ENCODE measurements around the gene TEDC1. TPM values are rescaled to one million over a fixed set of nuclear protein-coding genes. Genes with fewer than 3 reads are reported as not detected.

TEDC1 gene
- total RNA-seq, 1 donor from 2014 or later: 13.6 TPM

GRCh38 chr14:105529319-105529568 is 38.2 kb downstream of the TEDC1 start:
- peak overlapping the region; percentile 40 for H3K4me3 Mint-ChIP-seq
- H3K9me3 Mint-ChIP-seq: no peaks in the 10 kb centered on the region
- H3K36me3 Mint-ChIP-seq: no peaks in the 10 kb centered on the region
- peaks cover 3% of the 10 kb centered on the region for H3K4me1 Mint-ChIP-seq
- DNase-seq (ENCODE audit: low spot score in 2 of 2, unreplicated experiment in 2 of 2): no peak
- no peak overlapping the region for H3K27ac Mint-ChIP-seq
- peaks cover 39% of the 10 kb centered on the region for H3K27me3 Mint-ChIP-seq (ENCODE audit: low read depth)
- TF ChIP-seq CTCF (IDR thresholded peaks at IDR 0.05; ENCODE audit: unreplicated experiment): no peak

- DNase-seq (ENCODE audit: low spot score in 2 of 2, unreplicated experiment in 2 of 2): no peak
- TF ChIP-seq CTCF (IDR thresholded peaks at IDR 0.05; ENCODE audit: unreplicated experiment): no peak
- Mint-ChIP-seq H3K36me3 (no peaks in the 10 kb centered on the region), H3K4me3 (no peak overlapping the region), H3K9me3 (no peaks in the 10 kb centered on the region), H3K4me1 (peaks cover 3% of the 10 kb centered on the region), H3K27me3 (ENCODE audit: low read depth) (peaks cover 36% of the 10 kb centered on the region), H3K27ac (no peak overlapping the region)
These were observed 38.7 kb downstream of the TEDC1 start for GRCh38 chr14:105529569-105530284.

- no peak for DNase-seq (ENCODE audit: low spot score in 2 of 2, unreplicated experiment in 2 of 2)
- no peaks in the 10 kb centered on the region for H3K9me3 Mint-ChIP-seq
- H3K36me3 Mint-ChIP-seq: no peaks in the 10 kb centered on the region
These were observed 39.4 kb downstream of the TEDC1 start for GRCh38 chr14:105530285-105531087.

GRCh38 chr14:105531088-105531893 is 40.2 kb downstream of the TEDC1 start:
- H3K27ac Mint-ChIP-seq: no peak overlapping the region
- H3K36me3 Mint-ChIP-seq: no peaks in the 10 kb centered on the region
- H3K27me3 Mint-ChIP-seq (ENCODE audit: low read depth): peaks cover 30% of the 10 kb centered on the region
- no peak overlapping the region for H3K4me3 Mint-ChIP-seq
- TF ChIP-seq CTCF (IDR thresholded peaks at IDR 0.05; ENCODE audit: unreplicated experiment): no peak
- no peak for DNase-seq (ENCODE audit: low spot score in 2 of 2, unreplicated experiment in 2 of 2)
- peaks cover 3% of the 10 kb centered on the region for H3K4me1 Mint-ChIP-seq
- H3K9me3 Mint-ChIP-seq: no peaks in the 10 kb centered on the region

More at GRCh38 chr14:105530285-105531087, 39.4 kb downstream of the TEDC1 start:
- Mint-ChIP-seq H3K27ac (no peak overlapping the region), H3K4me1 (peaks cover 3% of the 10 kb centered on the region), H3K27me3 (ENCODE audit: low read depth) (peaks cover 31% of the 10 kb centered on the region), H3K4me3 (no peak overlapping the region)
- no peak for TF ChIP-seq CTCF (IDR thresholded peaks at IDR 0.05; ENCODE audit: unreplicated experiment)

GRCh38 chr14:105531894-105532623 is 41.0 kb downstream of the TEDC1 start:
- Mint-ChIP-seq H3K27me3 (ENCODE audit: low read depth) (peaks cover 35% of the 10 kb centered on the region), H3K4me1 (peaks cover 2% of the 10 kb centered on the region), H3K36me3 (no peaks in the 10 kb centered on the region), H3K4me3 (no peak overlapping the region), H3K27ac (no peak overlapping the region), H3K9me3 (no peaks in the 10 kb centered on the region)
- DNase-seq (ENCODE audit: low spot score in 2 of 2, unreplicated experiment in 2 of 2): no peak
- no peak for TF ChIP-seq CTCF (IDR thresholded peaks at IDR 0.05; ENCODE audit: unreplicated experiment)
